SU-DHL-6 (cell line): ENCODE results near the gene RASSF9.

Source experiments
- H2AFZ ChIP-seq: fragments of 200-600 bp; sonication (generic); 2 replicates; pipeline ENCODE4 v1.6.1; 2014; ENCODE audit warnings: low read depth, mild to moderate bottlenecking, moderate library complexity, mixed read lengths, antibody characterized with exemption, low read length; ENCODE audit not compliant: severe bottlenecking
- H3F3A ChIP-seq: fragments of 200-600 bp; shearing (Covaris generic); 2 replicates; pipeline ENCODE4 v1.6.0; 2016; ENCODE audit warnings: antibody characterized with exemption, mild to moderate bottlenecking; ENCODE audit not compliant: insufficient read depth
- H3K27ac ChIP-seq: fragments of 200-600 bp; sonication (generic); 2 replicates; pipeline ENCODE4 v1.5.1; 2016; ENCODE audit warnings: low read depth, mild to moderate bottlenecking, low read length, moderate library complexity, mixed read lengths
- H3K27me3 ChIP-seq: fragments of 200-600 bp; sonication (generic), shearing (Covaris generic); 2 replicates; pipeline ENCODE4 v1.6.0; 2014; ENCODE audit warnings: mild to moderate bottlenecking, low read length
- H3K36me3 ChIP-seq: fragments of 200-600 bp; sonication (generic); 2 replicates; pipeline ENCODE4 v1.6.1; 2014; ENCODE audit warnings: mild to moderate bottlenecking, low read length, mixed read lengths
- H3K4me2 ChIP-seq: fragments of 300-600, 200-600 bp; shearing (Covaris generic), sonication (generic); 2 replicates; pipeline ENCODE4 v1.6.0; 2014; ENCODE audit warnings: low read length, low read depth, mild to moderate bottlenecking; ENCODE audit not compliant: poor library complexity, severe bottlenecking
- H3K4me3 ChIP-seq: fragments of 200-600 bp; sonication (generic); 2 replicates; pipeline ENCODE4 v1.5.1; 2014; ENCODE audit warnings: antibody characterized with exemption, low read length, mild to moderate bottlenecking, mixed read lengths; ENCODE audit not compliant: insufficient read depth, poor library complexity, severe bottlenecking
- H3K79me2 ChIP-seq: fragments of 200-600 bp; sonication (generic); 2 replicates; pipeline ENCODE4 v1.6.1; 2014; ENCODE audit warnings: mild to moderate bottlenecking, low read length, moderate library complexity; ENCODE audit not compliant: insufficient read depth
- H3K9ac ChIP-seq: fragments of 200-600 bp; sonication (generic); 2 replicates; pipeline ENCODE4 v1.7.0; 2014; ENCODE audit warnings: mild to moderate bottlenecking, low read length
- H3K9me2 ChIP-seq: fragments of 200-600 bp; sonication (generic); replicated peaks from 2 replicates; pipeline ENCODE4 v1.6.1; 2014; ENCODE audit warnings: low read length; ENCODE audit not compliant: insufficient read depth
- H3K9me3 ChIP-seq: fragments of 200-600 bp; sonication (generic); 2 replicates; pipeline ENCODE4 v1.6.1; 2014; ENCODE audit warnings: low read length, mixed read lengths; ENCODE audit not compliant: insufficient read depth
- H4K20me1 ChIP-seq: fragments of 200-600 bp; sonication (generic); 2 replicates; pipeline ENCODE4 v1.6.1; 2014; ENCODE audit warnings: low read depth, mild to moderate bottlenecking, antibody characterized with exemption, low read length, moderate library complexity, mixed read lengths
- EZH2phosphoT487 ChIP-seq: fragments of 200-600 bp; sonication (generic), shearing (Covaris generic); conservative IDR thresholded peaks from 2 replicates; pipeline ENCODE4 v1.6.1; 2018; ENCODE audit warnings: mild to moderate bottlenecking, antibody characterized with exemption, low read length, moderate library complexity, mixed read lengths
- TF ChIP-seq, protein P1 (sequence below): fragments of 200-600 bp; sonication (generic); IDR thresholded peaks from one replicate; pipeline ENCODE4 v1.5.1; 2017; ENCODE audit warnings: antibody characterized with exemption, mild to moderate bottlenecking, low read length, moderate library complexity; ENCODE audit not compliant: insufficient read depth, poor library complexity, severe bottlenecking

The RASSF9 gene

DNA sequence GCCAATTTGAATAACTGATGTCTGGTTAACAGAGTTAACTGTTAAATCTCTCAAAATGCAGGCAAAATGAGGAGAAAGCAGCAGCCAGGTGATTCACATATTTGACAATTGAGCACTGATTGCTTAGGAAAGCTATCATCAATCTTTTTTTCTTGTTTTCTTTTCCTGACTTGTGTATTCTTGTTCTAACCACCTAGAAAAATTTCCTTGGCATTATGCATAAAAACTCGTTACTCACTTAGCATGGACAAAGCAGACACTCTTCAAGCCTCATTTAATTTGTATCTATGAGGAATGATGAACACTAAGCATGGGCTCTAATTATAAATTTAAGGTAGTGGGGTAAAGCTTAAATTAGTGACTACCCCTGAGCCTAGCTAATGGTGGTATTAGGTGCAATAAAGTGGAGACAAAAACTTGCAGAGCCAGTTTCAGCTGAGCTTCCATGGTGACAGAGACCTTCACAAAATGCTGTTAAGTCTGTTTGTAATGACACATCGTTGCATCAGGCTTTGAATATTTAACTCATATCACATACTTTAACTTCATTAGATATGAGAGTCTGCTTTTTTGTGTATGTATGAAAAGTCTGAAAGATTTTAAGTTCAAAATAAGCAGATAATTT lies 52.0 kb downstream of the RASSF9 start:
- H3K4me2 ChIP-seq = no peak overlapping the region
- H4K20me1 ChIP-seq = no peaks in the 10 kb centered on the region
- no peaks in the 10 kb centered on the region for H3K27me3 ChIP-seq
- H3K9me2 ChIP-seq = no peaks in the 10 kb centered on the region
- H3K9ac ChIP-seq = no peak overlapping the region
- no peaks in the 10 kb centered on the region for H3K9me3 ChIP-seq
- H3K4me3 ChIP-seq = no peak overlapping the region
- H2AFZ ChIP-seq = no peak overlapping the region
- H3K79me2 ChIP-seq = no peaks in the 10 kb centered on the region
- H3K27ac ChIP-seq = no peak overlapping the region
- H3F3A ChIP-seq = no peaks in the 10 kb centered on the region
- H3K36me3 ChIP-seq = no peaks in the 10 kb centered on the region
- TF ChIP-seq, protein P1, sequence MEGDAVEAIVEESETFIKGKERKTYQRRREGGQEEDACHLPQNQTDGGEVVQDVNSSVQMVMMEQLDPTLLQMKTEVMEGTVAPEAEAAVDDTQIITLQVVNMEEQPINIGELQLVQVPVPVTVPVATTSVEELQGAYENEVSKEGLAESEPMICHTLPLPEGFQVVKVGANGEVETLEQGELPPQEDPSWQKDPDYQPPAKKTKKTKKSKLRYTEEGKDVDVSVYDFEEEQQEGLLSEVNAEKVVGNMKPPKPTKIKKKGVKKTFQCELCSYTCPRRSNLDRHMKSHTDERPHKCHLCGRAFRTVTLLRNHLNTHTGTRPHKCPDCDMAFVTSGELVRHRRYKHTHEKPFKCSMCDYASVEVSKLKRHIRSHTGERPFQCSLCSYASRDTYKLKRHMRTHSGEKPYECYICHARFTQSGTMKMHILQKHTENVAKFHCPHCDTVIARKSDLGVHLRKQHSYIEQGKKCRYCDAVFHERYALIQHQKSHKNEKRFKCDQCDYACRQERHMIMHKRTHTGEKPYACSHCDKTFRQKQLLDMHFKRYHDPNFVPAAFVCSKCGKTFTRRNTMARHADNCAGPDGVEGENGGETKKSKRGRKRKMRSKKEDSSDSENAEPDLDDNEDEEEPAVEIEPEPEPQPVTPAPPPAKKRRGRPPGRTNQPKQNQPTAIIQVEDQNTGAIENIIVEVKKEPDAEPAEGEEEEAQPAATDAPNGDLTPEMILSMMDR = no peak
- TF ChIP-seq EZH2phosphoT487 = no peak

DNA sequence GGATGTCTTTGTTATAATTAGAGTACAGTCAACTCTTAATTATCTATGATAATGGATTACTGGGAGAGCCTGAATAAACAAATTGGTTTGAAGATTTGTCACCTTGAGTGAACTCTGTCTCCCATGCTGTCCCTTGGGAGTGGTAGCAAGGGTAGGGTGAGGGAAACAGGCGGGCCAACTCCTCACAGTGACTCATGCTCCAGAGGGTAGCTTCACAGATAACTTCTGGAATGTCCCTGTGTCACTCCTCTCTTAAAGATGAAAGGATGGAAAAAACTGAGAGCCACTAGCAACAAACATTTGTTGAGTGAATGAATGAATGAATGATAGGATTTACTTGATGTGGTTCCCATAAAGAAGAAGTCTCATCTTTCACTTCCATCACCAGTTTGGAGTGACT lies 53.5 kb downstream of the RASSF9 start:
- H3K4me2 ChIP-seq = no peak overlapping the region
- TF ChIP-seq EZH2phosphoT487 = no peak
- no peak overlapping the region for H3K4me3 ChIP-seq

DNA sequence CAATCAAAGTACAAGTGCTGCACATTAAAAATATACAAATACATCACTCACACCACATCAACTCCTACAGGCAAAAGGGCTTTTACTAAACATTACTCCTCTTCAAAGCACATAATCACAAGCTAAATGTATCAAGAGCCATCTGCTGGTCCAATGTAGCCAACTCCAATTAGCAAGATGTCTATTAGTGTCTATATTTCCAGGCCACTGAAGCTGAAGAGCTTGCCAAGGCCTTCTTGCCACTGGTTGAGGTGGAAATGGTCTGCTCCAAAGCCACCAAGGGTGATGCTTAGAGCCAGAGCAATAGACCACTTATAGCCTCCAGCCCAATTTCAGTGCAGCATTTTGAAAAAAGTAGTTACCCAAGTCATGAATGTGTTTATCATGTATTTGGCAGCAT lies 54.4 kb downstream of the RASSF9 start:
- Histone ChIP-seq H2AFZ (no peak overlapping the region), H3K4me2 (no peak overlapping the region)

More for the DNA sequence above, 53.5 kb downstream of the RASSF9 start:
- Histone ChIP-seq H3F3A (no peaks in the 10 kb centered on the region), H3K9me3 (no peaks in the 10 kb centered on the region), H2AFZ (no peak overlapping the region), H4K20me1 (no peaks in the 10 kb centered on the region), H3K36me3 (no peaks in the 10 kb centered on the region), H3K27ac (no peak overlapping the region), H3K79me2 (no peaks in the 10 kb centered on the region), H3K27me3 (no peaks in the 10 kb centered on the region), H3K9me2 (no peaks in the 10 kb centered on the region), H3K9ac (no peak overlapping the region)

DNA sequence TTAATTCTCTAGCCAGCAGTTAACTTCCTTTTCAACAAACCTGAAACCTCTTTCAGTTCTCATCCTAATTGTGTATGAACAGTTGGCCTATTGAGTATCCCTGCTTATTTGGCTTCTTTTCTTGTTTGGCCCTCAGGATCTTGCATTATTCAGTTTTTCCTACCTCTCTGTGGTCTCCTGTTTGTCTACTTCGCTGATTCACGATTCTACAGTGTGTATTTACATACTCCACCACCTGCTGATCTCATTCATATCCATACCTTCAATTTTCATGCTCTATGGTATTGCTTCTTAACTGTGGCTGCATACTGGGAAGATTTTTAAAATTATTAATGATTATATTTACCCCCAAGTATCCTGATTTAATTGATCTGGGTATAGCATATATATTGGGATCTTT lies 56.4 kb downstream of the RASSF9 start:
- Histone ChIP-seq H3K4me3 (no peak overlapping the region), H3K27ac (no peak overlapping the region), H3K27me3 (no peaks in the 10 kb centered on the region), H3K9me2 (no peaks in the 10 kb centered on the region), H3F3A (no peaks in the 10 kb centered on the region), H3K79me2 (no peaks in the 10 kb centered on the region), H3K9ac (no peak overlapping the region), H4K20me1 (no peaks in the 10 kb centered on the region), H3K4me2 (no peak overlapping the region), H3K36me3 (no peaks in the 10 kb centered on the region), H3K9me3 (no peaks in the 10 kb centered on the region), H2AFZ (no peak overlapping the region)
- TF ChIP-seq EZH2phosphoT487 = no peak
- TF ChIP-seq, protein P1 = no peak

More for the DNA sequence above, 54.4 kb downstream of the RASSF9 start:
- Histone ChIP-seq H3K36me3 (no peaks in the 10 kb centered on the region), H3K27ac (no peak overlapping the region), H3K9ac (no peak overlapping the region), H4K20me1 (no peaks in the 10 kb centered on the region), H3K27me3 (no peaks in the 10 kb centered on the region), H3K79me2 (no peaks in the 10 kb centered on the region), H3K9me2 (no peaks in the 10 kb centered on the region), H3K9me3 (no peaks in the 10 kb centered on the region), H3F3A (no peaks in the 10 kb centered on the region), H3K4me3 (no peak overlapping the region)
- TF ChIP-seq, protein P1 = no peak
- no peak for TF ChIP-seq EZH2phosphoT487
